HCT116 (cell line): ENCODE results near the gene FNDC4. TPM values are rescaled to one million over a fixed set of nuclear protein-coding genes. Genes with fewer than 3 reads are reported as not detected.

Experiments used
- ATAC-seq: fragments of 200-7000 bp; cut with Tn5 transposase; 2 replicates; pipeline ENCODE4 v1.9.1; 2020; ENCODE audit warnings: mild to moderate bottlenecking, moderate library complexity
- BruUV-seq: library from RNA; stranded (reverse); fragments of 400-500 nt; replicated peaks from 2 replicates; lab custom pipeline; 2021; lab: Mats Ljungman, UMichigan
- CTCF ChIA-PET: fragments of 300-600 bp; sonication (Branson Sonifier 250); formaldehyde crosslinking; loops from one replicate; lab custom pipeline; 2021; ENCODE audit warnings: antibody characterized with exemption; lab: Charles Lee
- POLR2A ChIA-PET: fragments of 300-600, 350-600 bp; sonication (Branson Sonifier 250); formaldehyde crosslinking; loops from one replicate; lab custom pipeline; 2021; ENCODE audit warnings: antibody characterized with exemption; lab: Charles Lee
- RAD21 ChIA-PET, 2 experiments: fragments of 300-600 bp; sonication (Branson Sonifier 250); formaldehyde crosslinking; loops; one replicate each; lab custom pipeline; 2023; ENCODE audit warnings: low total read pairs in 2 of 2; ENCODE audit not compliant: uncharacterized antibody in 2 of 2, unreplicated experiment in 2 of 2, low non-redundant PET in 1 of 2; lab: Charles Lee
- DNase-seq: peaks from one replicate; pipeline ENCODE4 v3.0.0-alpha.2; 2010; ENCODE audit warnings: low read depth, low spot score
- H2AFZ ChIP-seq: fragments of 200-600 bp; shearing (Covaris generic), sonication (generic); 2 replicates; pipeline ENCODE4 v1.6.1; 2017; ENCODE audit warnings: low read depth, mixed run types, mixed read lengths, antibody characterized with exemption, low read length; ENCODE audit not compliant: poor library complexity, severe bottlenecking
- H3K27ac ChIP-seq: 2 replicates; pipeline ENCODE4 v1.5.1; 2012; ENCODE audit warnings: low read depth, low read length
- H3K27me3 ChIP-seq: fragments of 200-600 bp; sonication (generic); 2 replicates; pipeline ENCODE4 v1.6.1; 2016; ENCODE audit warnings: mixed run types, low read length, mixed read lengths; ENCODE audit not compliant: insufficient read depth
- H3K36me3 ChIP-seq, 2 experiments: fragments of 200-500 bp in 1 of 2; fragments of 200-600 bp in 1 of 2; sonication (Bioruptor generic) in 1 of 2; sonication (generic) in 1 of 2; 2 replicates each; pipeline versions ENCODE4 v1.5.1 to v1.6.1; 2014 to 2016; ENCODE audit warnings: low read length in 2 of 2, inconsistent platforms in 1 of 2, mixed read lengths in 1 of 2, mixed run types in 1 of 2; ENCODE audit not compliant: insufficient read depth in 2 of 2, control insufficient read depth in 1 of 2
- H3K4me1 ChIP-seq, 2 experiments: fragments of 200-600 bp in 1 of 2; sonication (generic) in 1 of 2; 2 replicates each; pipeline versions ENCODE4 v1.5.1 to v1.6.1; 2012 to 2017; ENCODE audit warnings: low read length in 2 of 2, inconsistent platforms in 1 of 2, mild to moderate bottlenecking in 1 of 2, mixed read lengths in 1 of 2, mixed run types in 1 of 2, moderate library complexity in 1 of 2; ENCODE audit not compliant: insufficient read depth in 2 of 2, control insufficient read depth in 1 of 2
- H3K4me2 ChIP-seq: fragments of 200-600 bp; sonication (generic); 2 replicates; pipeline ENCODE4 v1.6.1; 2017; ENCODE audit warnings: mixed run types, low read length, mixed read lengths
- H3K4me3 ChIP-seq, 2 experiments: fragments of 200-600 bp in 1 of 2; sonication (generic) in 1 of 2; replicated peaks in 1 of 2; 2 replicates each; pipeline ENCODE4 v1.5.1; 2011 to 2016; ENCODE audit warnings: low read length in 2 of 2, control low read depth in 1 of 2, low read depth in 1 of 2, mild to moderate bottlenecking in 1 of 2, mixed read lengths in 1 of 2, mixed run types in 1 of 2
- H3K79me2 ChIP-seq: fragments of 200-600 bp; sonication (generic); 2 replicates; pipeline ENCODE4 v1.6.1; 2017; ENCODE audit warnings: mild to moderate bottlenecking, mixed run types, low read length, moderate library complexity, mixed read lengths; ENCODE audit not compliant: insufficient read depth
- H3K9ac ChIP-seq: fragments of 200-600 bp; sonication (generic); 2 replicates; pipeline ENCODE4 v1.6.1; 2016; ENCODE audit warnings: low read length, mixed read lengths
- H3K9me2 ChIP-seq: fragments of 200-600 bp; sonication (generic), shearing (Covaris generic); 2 replicates; pipeline ENCODE4 v1.6.1; 2017; ENCODE audit warnings: mixed run types, mild to moderate bottlenecking, moderate library complexity; ENCODE audit not compliant: insufficient read depth
- H3K9me3 ChIP-seq, 2 experiments: fragments of 200-500 bp in 1 of 2; fragments of 200-600 bp in 1 of 2; sonication (Bioruptor generic) in 1 of 2; sonication (generic) in 1 of 2; 2 replicates each; pipeline ENCODE4 v1.6.1; 2014 to 2017; ENCODE audit warnings: low read length in 2 of 2, mixed read lengths in 2 of 2, inconsistent platforms in 1 of 2, low read depth in 1 of 2, mild to moderate bottlenecking in 1 of 2, mixed run types in 1 of 2, moderate library complexity in 1 of 2; ENCODE audit not compliant: control insufficient read depth in 1 of 2, insufficient read depth in 1 of 2
- H4K20me1 ChIP-seq: fragments of 200-600 bp; sonication (generic), shearing (Covaris generic); 2 replicates; pipeline ENCODE4 v1.6.1; 2017; ENCODE audit warnings: mixed run types, mild to moderate bottlenecking, moderate library complexity; ENCODE audit not compliant: insufficient read depth
- CBX3 ChIP-seq: IDR thresholded peaks from 2 replicates; pipeline ENCODE4 v1.6.1; 2012; ENCODE audit warnings: low read depth
- CEBPB ChIP-seq: IDR thresholded peaks from 2 replicates; pipeline ENCODE4 v1.6.1; 2012; ENCODE audit warnings: low read depth
- EGR1 ChIP-seq: IDR thresholded peaks from 2 replicates; pipeline ENCODE4 v1.6.1; 2012; ENCODE audit warnings: low read depth
- ELF1 ChIP-seq: IDR thresholded peaks from 2 replicates; pipeline ENCODE4 v1.6.1; 2012; ENCODE audit warnings: low read depth, borderline replicate concordance
- EZH2 ChIP-seq: fragments of 200-600 bp; sonication (generic); IDR thresholded peaks from 2 replicates; pipeline ENCODE4 v1.6.1; 2017; ENCODE audit warnings: antibody characterized with exemption, mixed run types
- EZH2phosphoT487 ChIP-seq: fragments of 200-600 bp; IDR thresholded peaks from 2 replicates; pipeline ENCODE4 v1.6.1; 2018; ENCODE audit warnings: antibody characterized with exemption, borderline replicate concordance
- FOSL1 ChIP-seq: IDR thresholded peaks from 2 replicates; pipeline ENCODE4 v1.6.1; 2012; ENCODE audit warnings: low read depth
- JUND ChIP-seq: IDR thresholded peaks from 2 replicates; pipeline ENCODE4 v1.6.1; 2012
- POLR2A ChIP-seq: IDR thresholded peaks from 2 replicates; pipeline ENCODE4 v1.7.0; 2011; ENCODE audit warnings: borderline replicate concordance; ENCODE audit not compliant: insufficient read depth, insufficient read length; ENCODE audit errors: extremely low read depth
- POLR2AphosphoS5 ChIP-seq: IDR thresholded peaks from 2 replicates; pipeline ENCODE4 v1.6.1; 2011; ENCODE audit warnings: mild to moderate bottlenecking, low read depth, low read length, moderate library complexity
- RAD21 ChIP-seq: IDR thresholded peaks from 2 replicates; pipeline ENCODE4 v1.6.1; 2012; ENCODE audit warnings: low read depth, mild to moderate bottlenecking
- SIN3A ChIP-seq: IDR thresholded peaks from 2 replicates; pipeline ENCODE4 v1.6.1; 2012; ENCODE audit warnings: low read depth
- SRF ChIP-seq: IDR thresholded peaks from 2 replicates; pipeline ENCODE4 v1.6.1; 2012; ENCODE audit warnings: low read depth
- YY1 ChIP-seq: IDR thresholded peaks from 2 replicates; pipeline ENCODE4 v1.6.1; 2011; ENCODE audit warnings: low read length, low read depth, moderate library complexity, mild to moderate bottlenecking; ENCODE audit not compliant: insufficient replicate concordance; ENCODE audit errors: extremely low read depth
- ZFX ChIP-seq: fragments of 450-650 bp; IDR thresholded peaks from 2 replicates; pipeline ENCODE4 v1.6.1; 2017
- intact Hi-C: fragments of 100-400 bp; cut with micrococcal nuclease; formaldehyde crosslinking; loops from 2 replicates; pipeline ENCODE4 v1.10.0; 2022
- total RNA-seq: library from RNA; stranded (reverse); gene quantifications from one replicate; pipeline ENCODE4 v1.2.1, GENCODE V29; 2021; ENCODE audit not compliant: unreplicated experiment
- TF ChIP-seq, protein P1 (sequence below): IDR thresholded peaks from 2 replicates; pipeline ENCODE4 v1.6.1; 2012
- TF ChIP-seq, protein P2 (sequence below): IDR thresholded peaks from 2 replicates; pipeline ENCODE4 v1.6.1; 2011; ENCODE audit warnings: mild to moderate bottlenecking, low read length, moderate library complexity; ENCODE audit not compliant: insufficient replicate concordance; ENCODE audit errors: extremely low read depth

Gene FNDC4
- total RNA-seq, 1 experiment from 2014 or later: 3.3 TPM

- intact Hi-C loops: no loop called here
- BruUV-seq: no TSS peak
- ChIA-PET CTCF (no interaction called here), POLR2A (no interaction called here), RAD21 (no interaction called here)
- H3K9me3 ChIP-seq: no peaks in the 10 kb centered on the region
- H3K9me2 ChIP-seq: no peaks in the 10 kb centered on the region
- TF ChIP-seq, protein P1, sequence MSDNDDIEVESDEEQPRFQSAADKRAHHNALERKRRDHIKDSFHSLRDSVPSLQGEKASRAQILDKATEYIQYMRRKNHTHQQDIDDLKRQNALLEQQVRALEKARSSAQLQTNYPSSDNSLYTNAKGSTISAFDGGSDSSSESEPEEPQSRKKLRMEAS: no peak
- TF ChIP-seq ELF1 (no peak), SRF (no peak), FOSL1 (no peak), EZH2 (no peak), SIN3A (no peak), POLR2A (no peak), POLR2AphosphoS5 (no peak), EGR1 (no peak), CBX3 (no peak), YY1 (no peak), ZFX (no peak), CEBPB (no peak), RAD21 (no peak), JUND (no peak), EZH2phosphoT487 (no peak)
- TF ChIP-seq, protein P2, sequence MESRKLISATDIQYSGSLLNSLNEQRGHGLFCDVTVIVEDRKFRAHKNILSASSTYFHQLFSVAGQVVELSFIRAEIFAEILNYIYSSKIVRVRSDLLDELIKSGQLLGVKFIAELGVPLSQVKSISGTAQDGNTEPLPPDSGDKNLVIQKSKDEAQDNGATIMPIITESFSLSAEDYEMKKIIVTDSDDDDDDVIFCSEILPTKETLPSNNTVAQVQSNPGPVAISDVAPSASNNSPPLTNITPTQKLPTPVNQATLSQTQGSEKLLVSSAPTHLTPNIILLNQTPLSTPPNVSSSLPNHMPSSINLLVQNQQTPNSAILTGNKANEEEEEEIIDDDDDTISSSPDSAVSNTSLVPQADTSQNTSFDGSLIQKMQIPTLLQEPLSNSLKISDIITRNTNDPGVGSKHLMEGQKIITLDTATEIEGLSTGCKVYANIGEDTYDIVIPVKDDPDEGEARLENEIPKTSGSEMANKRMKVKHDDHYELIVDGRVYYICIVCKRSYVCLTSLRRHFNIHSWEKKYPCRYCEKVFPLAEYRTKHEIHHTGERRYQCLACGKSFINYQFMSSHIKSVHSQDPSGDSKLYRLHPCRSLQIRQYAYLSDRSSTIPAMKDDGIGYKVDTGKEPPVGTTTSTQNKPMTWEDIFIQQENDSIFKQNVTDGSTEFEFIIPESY: no peak
- H3K4me2 ChIP-seq: no peak overlapping the region
- no peaks in the 10 kb centered on the region for H4K20me1 ChIP-seq
- H3K4me3 ChIP-seq: no peak overlapping the region
- H3K27me3 ChIP-seq: no peaks in the 10 kb centered on the region
- H3K4me1 ChIP-seq: no peaks in the 10 kb centered on the region
- DNase-seq: no peak
- no peak overlapping the region for H3K9ac ChIP-seq
- H2AFZ ChIP-seq: no peak overlapping the region
- no peaks in the 10 kb centered on the region for H3K36me3 ChIP-seq
- no peaks in the 10 kb centered on the region for H3K79me2 ChIP-seq
- no peak for ATAC-seq
- no peak overlapping the region for H3K27ac ChIP-seq
Measured at GRCh38 chr2:27464443-27464842, 30.6 kb downstream of the FNDC4 start.
